Lung (tissue), 12 donors: ENCODE data around the gene APH1B. TPM values are rescaled to one million over a fixed set of nuclear protein-coding genes. Genes with fewer than 3 reads are reported as not detected.

Experiments used
- ATAC-seq: fragments of 200-7000 bp; cut with Tn5 transposase; one replicate; pipeline ENCODE4 v1.9.1; 2020; ENCODE audit warnings: moderate number of reproducible peaks; ENCODE audit not compliant: insufficient read depth, low FRiP score
- DNase-seq, 3 donors: peaks; one replicate each; pipeline ENCODE4 v3.0.0-alpha.2; 2013 to 2017
- H3K27ac ChIP-seq, 2 donors: one replicate each; pipeline ENCODE4 v1.5.1; 2013; ENCODE audit warnings: mild to moderate bottlenecking in 2 of 2, moderate library complexity in 2 of 2, control low read depth in 1 of 2, inconsistent platforms in 1 of 2, low read depth in 1 of 2, low read length in 1 of 2
- H3K27me3 ChIP-seq, 3 donors: one replicate each; pipeline ENCODE4 v1.5.1; 2013; ENCODE audit warnings: low read length in 2 of 3; ENCODE audit not compliant: control insufficient read depth in 3 of 3, insufficient read depth in 3 of 3
- H3K36me3 ChIP-seq, 4 donors: one replicate each; pipeline ENCODE4 v1.5.1; 2013; ENCODE audit warnings: low read length in 4 of 4, mild to moderate bottlenecking in 1 of 4, moderate library complexity in 1 of 4; ENCODE audit not compliant: control insufficient read depth in 4 of 4, insufficient read depth in 4 of 4
- H3K4me1 ChIP-seq, 5 donors: one replicate each; pipeline ENCODE4 v1.5.1; 2013; ENCODE audit warnings: low read length in 5 of 5, mild to moderate bottlenecking in 2 of 5, moderate library complexity in 1 of 5; ENCODE audit not compliant: control insufficient read depth in 5 of 5, insufficient read depth in 5 of 5
- H3K4me3 ChIP-seq: one replicate; pipeline ENCODE4 v1.5.1; 2013; ENCODE audit warnings: mild to moderate bottlenecking, control low read depth, moderate library complexity
- H3K9ac ChIP-seq, 2 donors: one replicate each; pipeline ENCODE4 v1.5.1; 2013; ENCODE audit warnings: low read length in 2 of 2, control low read depth in 1 of 2; ENCODE audit not compliant: insufficient read depth in 1 of 2
- H3K9me3 ChIP-seq, 4 donors: one replicate each; pipeline ENCODE4 v1.5.1; 2013; ENCODE audit warnings: low read length in 3 of 4, mild to moderate bottlenecking in 1 of 4, moderate library complexity in 1 of 4; ENCODE audit not compliant: control insufficient read depth in 4 of 4, insufficient read depth in 3 of 4
- WGBS, 2 donors: extraction: QIAGEN DNeasy Blood & Tissue Kit; methylation state at CpG; one replicate each; pipeline ENCODE4 v1.1.7; 2013; 5-methylcytosine and 5-hydroxymethylcytosine counted together
- polyA plus RNA-seq, 2 donors: library from polyadenylated mRNA; stranded (reverse); fragments of 200-250 nt; gene quantifications; one replicate each; pipeline ENCODE4 v1.2.1, GENCODE V29; 2013
- total RNA-seq, 2 donors: library from RNA; depleted of rRNA in 1 of 2; stranded (reverse); fragments of >200 nt in 1 of 2; gene quantifications; one replicate each; pipeline ENCODE4 v1.2.1, GENCODE V29; 2014 to 2021
- TF ChIP-seq, protein P1 (sequence below): IDR thresholded peaks from 2 replicates; pipeline ENCODE4 v1.5.1; 2012; ENCODE audit warnings: mild to moderate bottlenecking; ENCODE audit errors: control extremely low read depth, extremely low read depth
- donor health status: control.
- donor health status: control.
- donor health status: Bipolar disorder and iron deficiency.
- donor health status: healthy.
- donor health status: DM: yes; HTN: yes; CAD: no.

Gene APH1B
- total and polyA plus RNA-seq, 4 donors: 17.5 to 29.9 (median 21.9) TPM

DNA sequence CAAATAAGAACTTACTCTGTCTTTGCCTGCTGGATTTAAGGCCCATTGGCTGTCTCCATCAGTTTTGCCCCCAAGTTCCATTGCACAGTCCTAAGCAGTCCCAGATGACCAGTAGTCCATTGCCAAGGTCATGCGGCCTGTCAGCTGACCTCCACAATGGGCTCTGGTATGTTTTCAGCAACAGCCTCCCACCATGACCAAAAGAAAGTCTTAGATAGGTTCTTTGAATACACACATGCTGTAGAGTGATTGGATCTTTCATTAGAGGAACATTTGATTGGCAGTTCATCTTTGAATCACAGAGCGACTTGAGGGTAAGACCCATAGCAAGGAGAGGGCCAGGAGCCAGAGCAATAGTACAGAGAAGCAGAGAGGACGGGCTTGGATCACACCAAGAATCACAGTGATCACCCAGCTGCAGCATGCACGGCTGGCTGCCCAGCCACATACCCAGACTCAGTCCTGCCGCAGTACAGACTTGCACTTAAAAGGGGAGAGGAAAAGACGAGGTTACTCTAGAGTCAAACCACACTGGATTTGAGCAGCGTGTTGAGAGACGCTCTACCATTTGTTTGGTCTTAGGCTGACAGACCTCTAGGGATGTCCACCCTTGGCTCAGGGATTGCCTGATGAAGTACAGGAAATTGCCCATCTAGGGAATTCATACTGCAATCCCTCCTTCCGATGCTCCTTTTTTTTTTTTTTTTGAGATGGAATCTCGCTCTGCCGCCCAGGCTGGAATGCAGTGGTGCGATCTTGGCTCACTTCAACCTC lies 50.4 kb downstream of the APH1B start:
- 87 to 91% methylated on average over 12 of the region's 12 CpGs for WGBS, 2 donors
- ATAC-seq (no peak), DNase-seq (no peak)
- Histone ChIP-seq H3K27ac (no peak overlapping the region), H3K9ac (no peak overlapping the region), H3K4me3 (no peak overlapping the region), H3K9me3 (no peaks in the 10 kb centered on the region), H3K36me3 (no peaks in the 10 kb centered on the region), H3K4me1 (no peaks in the 10 kb centered on the region), H3K27me3 (no peaks in the 10 kb centered on the region)
- TF ChIP-seq, protein P1, sequence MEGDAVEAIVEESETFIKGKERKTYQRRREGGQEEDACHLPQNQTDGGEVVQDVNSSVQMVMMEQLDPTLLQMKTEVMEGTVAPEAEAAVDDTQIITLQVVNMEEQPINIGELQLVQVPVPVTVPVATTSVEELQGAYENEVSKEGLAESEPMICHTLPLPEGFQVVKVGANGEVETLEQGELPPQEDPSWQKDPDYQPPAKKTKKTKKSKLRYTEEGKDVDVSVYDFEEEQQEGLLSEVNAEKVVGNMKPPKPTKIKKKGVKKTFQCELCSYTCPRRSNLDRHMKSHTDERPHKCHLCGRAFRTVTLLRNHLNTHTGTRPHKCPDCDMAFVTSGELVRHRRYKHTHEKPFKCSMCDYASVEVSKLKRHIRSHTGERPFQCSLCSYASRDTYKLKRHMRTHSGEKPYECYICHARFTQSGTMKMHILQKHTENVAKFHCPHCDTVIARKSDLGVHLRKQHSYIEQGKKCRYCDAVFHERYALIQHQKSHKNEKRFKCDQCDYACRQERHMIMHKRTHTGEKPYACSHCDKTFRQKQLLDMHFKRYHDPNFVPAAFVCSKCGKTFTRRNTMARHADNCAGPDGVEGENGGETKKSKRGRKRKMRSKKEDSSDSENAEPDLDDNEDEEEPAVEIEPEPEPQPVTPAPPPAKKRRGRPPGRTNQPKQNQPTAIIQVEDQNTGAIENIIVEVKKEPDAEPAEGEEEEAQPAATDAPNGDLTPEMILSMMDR: no peak

DNA sequence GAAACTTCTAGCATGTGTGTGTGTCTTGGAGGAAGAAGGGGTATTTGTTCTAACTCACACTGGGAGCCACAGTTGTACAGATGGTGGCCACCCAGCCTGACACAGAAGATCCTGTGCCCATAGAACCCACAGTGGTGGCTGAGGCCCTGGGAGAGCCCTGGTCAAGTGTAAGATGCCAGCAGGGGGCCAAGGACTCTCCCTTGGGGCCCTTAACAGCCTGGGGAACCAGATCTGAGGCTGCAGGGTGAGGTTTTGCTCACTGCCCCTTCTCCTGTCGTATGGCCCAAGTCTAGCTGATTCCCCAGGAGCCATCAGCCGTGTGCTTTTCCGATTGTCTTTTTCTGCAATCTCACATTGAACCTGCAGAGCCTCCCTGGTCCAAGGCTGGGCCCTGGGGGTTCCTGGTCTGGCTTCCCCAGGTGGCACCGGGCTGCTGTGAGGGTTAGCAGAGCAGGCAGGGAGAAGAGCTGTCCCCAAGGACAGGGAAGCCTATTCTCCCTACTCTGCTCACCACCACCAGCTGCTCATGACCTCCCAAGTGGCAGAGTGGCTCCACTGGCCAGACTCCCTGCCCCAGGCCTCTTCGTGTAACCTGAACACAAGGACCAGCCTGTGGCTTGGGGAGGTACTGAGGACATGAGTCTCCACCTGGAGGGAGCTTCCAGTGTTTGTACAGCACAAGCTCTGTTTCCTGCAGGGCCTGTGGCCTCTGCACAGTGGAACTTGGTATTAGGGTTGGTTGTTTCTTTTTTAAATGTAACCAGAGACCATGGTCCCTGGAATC lies 52.4 kb downstream of the APH1B start:
- Histone ChIP-seq H3K4me1 (no peaks in the 10 kb centered on the region), H3K9ac (no peak overlapping the region), H3K27me3 (no peaks in the 10 kb centered on the region), H3K27ac (no peak overlapping the region), H3K9me3 (no peaks in the 10 kb centered on the region), H3K4me3 (no peak overlapping the region), H3K36me3 (no peaks in the 10 kb centered on the region)
- WGBS, 2 donors: 95 to 98% methylated on average over 5 of the region's 5 CpGs
- ATAC-seq (no peak), DNase-seq (no peak)
- TF ChIP-seq, protein P1: no peak

DNA sequence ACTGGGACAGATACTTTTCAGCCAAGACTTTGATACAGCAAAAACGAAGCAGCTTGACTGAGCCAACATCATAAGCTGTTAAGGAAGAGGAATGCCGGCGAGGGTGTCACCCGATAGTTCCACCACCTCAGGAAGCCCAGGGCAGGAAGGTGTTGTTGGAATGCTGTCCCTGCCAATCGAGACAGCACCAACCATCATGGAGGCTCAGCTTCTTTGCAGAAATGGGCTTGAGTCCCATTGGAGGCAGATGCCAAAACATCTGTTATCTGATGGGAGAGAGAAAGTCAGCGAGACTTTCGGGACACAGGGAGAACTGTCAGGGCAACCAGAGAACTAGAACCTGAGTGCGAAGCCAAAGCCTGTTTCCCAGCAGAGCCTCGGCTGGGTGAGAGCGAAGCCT lies 53.5 kb downstream of the APH1B start:
- peak in 2 of 3 donors; percentile 24 to 52 for DNase-seq
- H3K4me3 ChIP-seq: no peak overlapping the region
- TF ChIP-seq, protein P1: no peak
- WGBS, 2 donors: 85 to 93% methylated on average over 10 of the region's 10 CpGs
- no peak overlapping the region for H3K9ac ChIP-seq
- no peak for ATAC-seq
- no peaks in the 10 kb centered on the region for H3K36me3 ChIP-seq
- no peaks in the 10 kb centered on the region for H3K27me3 ChIP-seq
- H3K4me1 ChIP-seq: no peaks in the 10 kb centered on the region
- no peaks in the 10 kb centered on the region for H3K9me3 ChIP-seq
- H3K27ac ChIP-seq: no peak overlapping the region
